Trophoblast cell (in vitro differentiated cells and primary cell): Measurements from ENCODE around the gene FGF1.

ENCODE experiments used
- DNase-seq, 2 donors: peaks; one replicate each; pipeline ENCODE4 v3.0.0-alpha.2; 2016
- H2AFZ ChIP-seq: 2 replicates; pipeline ENCODE4 v1.6.1; 2013; ENCODE audit warnings: low read length, moderate library complexity, mild to moderate bottlenecking; ENCODE audit not compliant: insufficient read depth, poor library complexity
- H2AK5ac ChIP-seq: 2 replicates; pipeline ENCODE4 v1.6.1; 2013; ENCODE audit warnings: mild to moderate bottlenecking, low read length
- H2BK120ac ChIP-seq: 2 replicates; pipeline ENCODE4 v1.6.1; 2013; ENCODE audit warnings: low read length, mild to moderate bottlenecking, moderate library complexity; ENCODE audit not compliant: insufficient read depth, poor library complexity
- H2BK12ac ChIP-seq: 2 replicates; pipeline ENCODE4 v1.6.1; 2013; ENCODE audit warnings: mild to moderate bottlenecking, low read length, moderate library complexity
- H2BK5ac ChIP-seq: 2 replicates; pipeline ENCODE4 v1.6.1; 2013; ENCODE audit warnings: low read length, low read depth, moderate library complexity, mild to moderate bottlenecking; ENCODE audit not compliant: poor library complexity
- H3K14ac ChIP-seq: 2 replicates; pipeline ENCODE4 v1.6.1; 2013; ENCODE audit warnings: mild to moderate bottlenecking, low read length
- H3K18ac ChIP-seq: 2 replicates; pipeline ENCODE4 v1.6.1; 2013; ENCODE audit warnings: mild to moderate bottlenecking, low read length
- H3K23ac ChIP-seq: 2 replicates; pipeline ENCODE4 v1.6.1; 2013; ENCODE audit warnings: low read length
- H3K27ac ChIP-seq: 2 replicates; pipeline ENCODE4 v1.5.1; 2013; ENCODE audit warnings: low read depth, mild to moderate bottlenecking, inconsistent platforms, low read length, moderate library complexity
- H3K27me3 ChIP-seq: 2 replicates; pipeline ENCODE4 v1.6.1; 2013; ENCODE audit warnings: inconsistent platforms, mild to moderate bottlenecking, low read length, moderate library complexity; ENCODE audit not compliant: insufficient read depth
- H3K36me3 ChIP-seq, 2 experiments: 1 replicate in 1 of 2; 2 replicates in 1 of 2; pipeline ENCODE4 v1.6.1; 2013; ENCODE audit warnings: low read length in 2 of 2, mild to moderate bottlenecking in 2 of 2, moderate library complexity in 1 of 2; ENCODE audit not compliant: insufficient read depth in 2 of 2, control insufficient read depth in 1 of 2
- H3K4ac ChIP-seq: 2 replicates; pipeline ENCODE4 v1.6.1; 2013; ENCODE audit warnings: low read depth, mild to moderate bottlenecking, low read length, moderate library complexity
- H3K4me1 ChIP-seq, 2 experiments: 1 replicate in 1 of 2; 2 replicates in 1 of 2; pipeline ENCODE4 v1.6.1; 2013; ENCODE audit warnings: low read length in 2 of 2, mild to moderate bottlenecking in 2 of 2, moderate library complexity in 1 of 2; ENCODE audit not compliant: insufficient read depth in 2 of 2, control insufficient read depth in 1 of 2
- H3K4me2 ChIP-seq: 2 replicates; pipeline ENCODE4 v1.6.1; 2013; ENCODE audit warnings: inconsistent platforms, mild to moderate bottlenecking, low read length, moderate library complexity
- H3K4me3 ChIP-seq: 2 replicates; pipeline ENCODE4 v1.5.1; 2013; ENCODE audit warnings: mild to moderate bottlenecking, low read depth, low read length, inconsistent platforms
- H3K79me1 ChIP-seq: one replicate; pipeline ENCODE4 v1.6.1; 2013; ENCODE audit warnings: low read length
- H3K79me2 ChIP-seq: 2 replicates; pipeline ENCODE4 v1.6.1; 2013; ENCODE audit warnings: low read length, mild to moderate bottlenecking; ENCODE audit not compliant: control insufficient read depth, insufficient read depth, poor library complexity
- H3K9ac ChIP-seq: 2 replicates; pipeline ENCODE4 v1.6.1; 2013; ENCODE audit warnings: mild to moderate bottlenecking, low read length
- H3K9me3 ChIP-seq: 2 replicates; pipeline ENCODE4 v1.6.1; 2013; ENCODE audit warnings: low read depth, mild to moderate bottlenecking, control low read depth, inconsistent platforms, low read length; ENCODE audit not compliant: insufficient read depth
- H4K12ac ChIP-seq: 2 replicates; pipeline ENCODE4 v1.6.1; 2013; ENCODE audit warnings: low read depth, mild to moderate bottlenecking, low read length, moderate library complexity
- H4K8ac ChIP-seq: 2 replicates; pipeline ENCODE4 v1.6.1; 2013; ENCODE audit warnings: low read depth, mild to moderate bottlenecking, low read length, moderate library complexity
- H4K91ac ChIP-seq: one replicate; pipeline ENCODE4 v1.6.1; 2013; ENCODE audit warnings: low read depth, mild to moderate bottlenecking, low read length, moderate library complexity
- WGBS: extraction: QIAGEN DNeasy Blood & Tissue Kit; methylation state at CpG from one replicate; pipeline ENCODE4 v1.1.7; 2013; ENCODE audit warnings: missing lambda C conversion rate; ENCODE audit not compliant: insufficient read length, insufficient coverage; ENCODE audit errors: extremely low coverage; 5-methylcytosine and 5-hydroxymethylcytosine counted together

Gene FGF1

DNA sequence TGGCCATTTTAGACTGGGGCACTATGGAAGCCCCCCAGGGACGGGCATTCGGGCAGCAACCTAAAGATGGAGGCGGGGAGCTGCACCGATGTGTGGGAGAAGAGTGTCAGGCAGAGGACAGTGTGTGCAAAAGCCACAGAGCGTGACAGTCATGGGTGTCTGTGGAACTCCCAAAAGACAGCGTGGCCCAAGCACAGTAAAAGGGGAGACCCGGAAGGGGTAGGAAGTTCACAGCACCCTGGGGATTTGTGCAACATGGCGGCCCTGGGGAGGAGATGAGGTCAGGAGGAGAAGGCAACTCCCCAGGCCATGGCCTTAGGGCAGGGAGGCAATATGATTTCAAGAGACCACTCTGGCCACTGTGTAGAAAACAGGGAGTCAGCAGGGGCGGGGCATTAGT is 38.9 kb upstream of the FGF1 start:
- H3K9me3 ChIP-seq = peaks cover 2% of the 10 kb centered on the region
- no peaks in the 10 kb centered on the region for H3K79me2 ChIP-seq
- no peaks in the 10 kb centered on the region for H3K79me1 ChIP-seq
- no peak overlapping the region for H3K4me2 ChIP-seq
- H3K9ac ChIP-seq = no peak overlapping the region
- H3K27ac ChIP-seq = no peak overlapping the region
- H2BK5ac ChIP-seq = no peak overlapping the region
- H4K8ac ChIP-seq = no peak overlapping the region
- no peaks in the 10 kb centered on the region for H3K27me3 ChIP-seq
- DNase-seq = no peak
- no peak overlapping the region for H3K18ac ChIP-seq
- H3K4me3 ChIP-seq = no peak overlapping the region
- H3K4ac ChIP-seq = no peak overlapping the region
- no peak overlapping the region for H2BK120ac ChIP-seq
- H4K91ac ChIP-seq = no peak overlapping the region
- peaks cover 0 to 8% of the 10 kb centered on the region in 2 experiments for H3K4me1 ChIP-seq
- no peak overlapping the region for H4K12ac ChIP-seq
- H3K14ac ChIP-seq = no peak overlapping the region
- WGBS = no CpG with 5 or more reads among the region's 9 CpGs
- no peak overlapping the region for H2AFZ ChIP-seq
- H2BK12ac ChIP-seq = no peak overlapping the region
- no peaks in the 10 kb centered on the region for H3K36me3 ChIP-seq
- H2AK5ac ChIP-seq = no peak overlapping the region
- H3K23ac ChIP-seq = no peak overlapping the region

DNA sequence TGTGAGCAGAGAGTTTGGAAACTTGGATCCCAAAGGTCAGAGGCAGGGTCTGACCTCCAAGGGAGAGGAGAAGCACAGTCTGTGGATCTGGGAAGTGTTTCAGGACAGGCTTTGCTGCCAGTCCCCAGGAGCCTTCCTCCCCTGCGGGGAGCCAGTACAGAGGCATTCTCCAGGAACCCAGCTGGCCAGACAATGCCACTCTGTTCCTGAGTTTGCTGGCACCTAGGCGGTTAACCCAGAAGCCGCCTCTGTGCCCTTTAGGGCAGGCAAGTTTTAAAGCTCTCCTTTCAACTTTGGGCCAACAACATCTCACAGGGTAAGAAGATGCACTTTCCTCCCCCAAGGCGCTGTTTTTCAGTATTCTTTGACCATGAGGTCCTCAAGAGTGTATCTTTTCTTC is 37.0 kb upstream of the FGF1 start:
- H3K79me1 ChIP-seq = no peaks in the 10 kb centered on the region
- no peaks in the 10 kb centered on the region for H3K79me2 ChIP-seq
- no peaks in the 10 kb centered on the region for H3K36me3 ChIP-seq
- H2BK5ac ChIP-seq = no peak overlapping the region
- no peak overlapping the region for H2AK5ac ChIP-seq
- no peak overlapping the region for H4K8ac ChIP-seq
- no peak overlapping the region for H3K9ac ChIP-seq
- H4K12ac ChIP-seq = no peak overlapping the region
- H3K4me2 ChIP-seq = no peak overlapping the region
- H3K9me3 ChIP-seq = peaks cover 2% of the 10 kb centered on the region
- no peak overlapping the region for H3K4me3 ChIP-seq
- no peak overlapping the region for H3K27ac ChIP-seq
- H2BK120ac ChIP-seq = no peak overlapping the region
- DNase-seq = no peak
- H3K23ac ChIP-seq = no peak overlapping the region
- H2AFZ ChIP-seq = no peak overlapping the region
- no peak overlapping the region for H4K91ac ChIP-seq
- no peaks in the 10 kb centered on the region for H3K27me3 ChIP-seq
- peaks cover 0 to 8% of the 10 kb centered on the region in 2 experiments for H3K4me1 ChIP-seq
- H2BK12ac ChIP-seq = no peak overlapping the region
- no peak overlapping the region for H3K18ac ChIP-seq
- no peak overlapping the region for H3K14ac ChIP-seq
- WGBS = no CpG with 5 or more reads among the region's 4 CpGs
- H3K4ac ChIP-seq = no peak overlapping the region

DNA sequence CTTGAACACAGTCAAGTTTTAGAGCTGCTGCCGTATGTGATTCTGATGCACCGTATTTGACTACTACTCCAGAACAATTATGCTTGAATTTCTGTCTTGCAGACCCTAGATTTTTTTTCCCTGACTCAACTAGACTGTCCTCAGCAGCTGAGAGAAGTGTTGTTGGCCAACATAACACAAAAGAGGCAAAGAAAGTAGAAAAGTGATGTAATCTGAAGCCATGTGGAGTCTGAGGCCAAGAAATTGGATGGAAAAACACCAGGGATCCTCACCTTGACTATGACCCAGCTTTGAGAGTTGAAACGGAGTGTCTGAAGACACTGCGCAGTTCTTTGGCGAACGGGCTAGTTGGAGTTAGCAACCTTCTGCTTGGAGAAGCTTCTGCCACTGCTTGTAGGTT is 36.3 kb upstream of the FGF1 start:
- H3K23ac ChIP-seq = no peak overlapping the region
- no peak overlapping the region for H2BK12ac ChIP-seq
- no peaks in the 10 kb centered on the region for H3K36me3 ChIP-seq
- H3K4ac ChIP-seq = no peak overlapping the region
- H3K79me2 ChIP-seq = no peaks in the 10 kb centered on the region
- H2BK120ac ChIP-seq = no peak overlapping the region
- no peak overlapping the region for H2AK5ac ChIP-seq
- no peaks in the 10 kb centered on the region for H3K79me1 ChIP-seq
- H4K12ac ChIP-seq = no peak overlapping the region
- H4K8ac ChIP-seq = no peak overlapping the region
- no peak overlapping the region for H3K14ac ChIP-seq
- H3K18ac ChIP-seq = no peak overlapping the region
- no peak overlapping the region for H3K27ac ChIP-seq
- DNase-seq = no peak
- H3K27me3 ChIP-seq = no peaks in the 10 kb centered on the region
- no peak overlapping the region for H3K4me3 ChIP-seq
- H2AFZ ChIP-seq = no peak overlapping the region
- peaks cover 2% of the 10 kb centered on the region for H3K9me3 ChIP-seq
- no peak overlapping the region for H3K4me2 ChIP-seq
- H4K91ac ChIP-seq = no peak overlapping the region
- H2BK5ac ChIP-seq = no peak overlapping the region
- H3K4me1 ChIP-seq = peaks cover 0 to 8% of the 10 kb centered on the region in 2 experiments
- no peak overlapping the region for H3K9ac ChIP-seq
- no CpG with 5 or more reads among the region's 6 CpGs for WGBS

DNA sequence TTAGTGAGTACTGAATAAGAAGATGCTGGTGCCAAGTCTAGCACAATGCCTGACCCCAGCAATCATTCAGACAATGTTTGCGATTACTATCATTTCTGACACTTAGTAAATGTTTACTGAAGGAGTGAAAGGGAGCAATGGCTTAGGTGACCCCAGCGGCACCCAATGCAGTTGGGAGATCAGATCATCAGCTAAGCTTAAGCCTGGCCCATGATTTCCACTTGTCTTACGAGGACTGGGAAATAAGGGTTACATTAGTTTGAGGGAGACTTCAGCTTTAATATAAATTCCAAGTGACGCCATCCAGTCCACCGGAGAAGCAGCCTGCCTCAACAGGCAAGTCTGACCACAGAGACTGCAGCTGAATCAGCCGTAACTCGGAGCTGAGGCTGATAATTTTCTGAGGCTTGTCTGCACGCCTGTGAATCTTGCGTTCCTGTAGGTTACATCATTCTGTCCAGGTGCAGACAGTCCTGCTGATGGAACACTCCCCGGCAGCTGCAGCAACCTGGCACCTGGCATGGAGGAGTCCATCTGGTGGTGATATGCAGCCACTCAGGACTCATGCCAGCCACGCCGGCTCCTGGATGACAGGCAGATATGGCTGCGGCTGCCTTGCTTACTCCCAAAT is 34.9 kb upstream of the FGF1 start:
- WGBS = no CpG with 5 or more reads among the region's 13 CpGs
- Histone ChIP-seq H2BK120ac (no peak overlapping the region), H3K79me1 (no peaks in the 10 kb centered on the region)

More for the DNA sequence above, 34.9 kb upstream of the FGF1 start:
- Histone ChIP-seq H2AK5ac (no peak overlapping the region), H3K79me2 (no peaks in the 10 kb centered on the region), H2BK5ac (no peak overlapping the region), H3K4me1 (peaks cover 0 to 8% of the 10 kb centered on the region in 2 experiments), H3K18ac (no peak overlapping the region), H3K9ac (no peak overlapping the region), H3K36me3 (no peaks in the 10 kb centered on the region), H3K4me3 (no peak overlapping the region), H3K4me2 (no peak overlapping the region), H3K27me3 (no peaks in the 10 kb centered on the region), H3K14ac (no peak overlapping the region), H3K23ac (no peak overlapping the region), H3K9me3 (peaks cover 2% of the 10 kb centered on the region), H3K4ac (no peak overlapping the region), H4K91ac (no peak overlapping the region), H2BK12ac (no peak overlapping the region), H2AFZ (no peak overlapping the region), H3K27ac (no peak overlapping the region), H4K8ac (no peak overlapping the region), H4K12ac (no peak overlapping the region)
- DNase-seq = peak; percentile 93 to 95
